Stimulated activated naive CD8-positive, alpha-beta T cell treated with anti-CD3 and anti-CD28 coated beads, Interleukin-15, Interleukin-2, amounts not matched to agents 100 ng/mL and 50 ng/mL, for 24 hours (primary cell): ENCODE data around the gene KCNG4.
"Not testable (repeated sequence)": the region's sequence is repeated elsewhere in the genome, so short reads cannot be mapped to it uniquely, and the experiment has no call there.

Experiments used
- H3K27ac Mint-ChIP-seq: one replicate; pipeline ENCODE4 v1.8.0; 2021; ENCODE audit warnings: mild to moderate bottlenecking, mixed read lengths
- H3K27me3 Mint-ChIP-seq: one replicate; pipeline ENCODE4 v1.8.0; 2021; ENCODE audit warnings: mixed read lengths
- H3K36me3 Mint-ChIP-seq: one replicate; pipeline ENCODE4 v1.8.0; 2021; ENCODE audit warnings: low read depth, mixed read lengths
- H3K4me1 Mint-ChIP-seq: one replicate; pipeline ENCODE4 v1.8.0; 2021; ENCODE audit warnings: low read depth, mixed read lengths
- H3K4me3 Mint-ChIP-seq: one replicate; pipeline ENCODE4 v1.8.0; 2021; ENCODE audit warnings: mild to moderate bottlenecking, mixed read lengths
- H3K9me3 Mint-ChIP-seq: one replicate; pipeline ENCODE4 v1.8.0; 2021; ENCODE audit warnings: mixed read lengths

Gene KCNG4

GRCh38 chr16:84232969-84233368 is 6.8 kb downstream of the KCNG4 start:
- Mint-ChIP-seq H3K9me3 (no peaks in the 10 kb centered on the region), H3K4me1 (no peaks in the 10 kb centered on the region), H3K4me3 (no peak overlapping the region)

DNA sequence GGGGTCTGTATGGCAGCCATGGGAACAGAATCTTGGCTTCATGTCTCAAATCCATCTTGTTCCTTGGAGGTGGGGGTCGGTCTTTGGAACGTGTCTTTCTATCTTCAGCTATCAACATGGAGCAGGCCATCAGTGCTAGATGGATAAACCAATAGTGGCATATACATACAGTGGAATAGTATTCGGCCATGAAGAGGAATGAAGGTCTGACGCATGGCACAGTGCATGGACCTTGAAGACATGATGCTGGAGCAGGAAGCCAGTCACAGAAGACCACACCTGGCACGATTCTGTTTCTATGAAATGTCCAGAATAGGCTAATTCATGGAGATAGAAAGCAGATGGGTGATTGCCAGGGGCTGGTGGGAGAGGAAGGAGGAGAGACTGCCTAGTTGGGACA is 7.8 kb downstream of the KCNG4 start:
- no peak overlapping the region for H3K27ac Mint-ChIP-seq

More at GRCh38 chr16:84232969-84233368, 6.8 kb downstream of the KCNG4 start:
- H3K27ac Mint-ChIP-seq, result no peak overlapping the region
- H3K36me3 Mint-ChIP-seq, result no peaks in the 10 kb centered on the region
- no peaks in the 10 kb centered on the region for H3K27me3 Mint-ChIP-seq

GRCh38 chr16:84229471-84229870 is 10.3 kb downstream of the KCNG4 start:
- no peaks in the 10 kb centered on the region for H3K9me3 Mint-ChIP-seq
- no peak overlapping the region for H3K4me3 Mint-ChIP-seq
- H3K27ac Mint-ChIP-seq, result no peak overlapping the region
- no peaks in the 10 kb centered on the region for H3K4me1 Mint-ChIP-seq
- no peaks in the 10 kb centered on the region for H3K36me3 Mint-ChIP-seq
- peaks cover 9% of the 10 kb centered on the region for H3K27me3 Mint-ChIP-seq

More for the DNA sequence above, 7.8 kb downstream of the KCNG4 start:
- Mint-ChIP-seq H3K4me1 (no peaks in the 10 kb centered on the region), H3K9me3 (no peaks in the 10 kb centered on the region), H3K4me3 (no peak overlapping the region), H3K36me3 (no peaks in the 10 kb centered on the region), H3K27me3 (peaks cover 4% of the 10 kb centered on the region)

GRCh38 chr16:84228256-84228838 is 11.5 kb downstream of the KCNG4 start:
- H3K36me3 Mint-ChIP-seq, result no peaks in the 10 kb centered on the region
- H3K27me3 Mint-ChIP-seq, result peaks cover 10% of the 10 kb centered on the region
- H3K4me1 Mint-ChIP-seq, result no peaks in the 10 kb centered on the region
- no peaks in the 10 kb centered on the region for H3K9me3 Mint-ChIP-seq
- no peak overlapping the region for H3K27ac Mint-ChIP-seq
- no peak overlapping the region for H3K4me3 Mint-ChIP-seq

GRCh38 chr16:84227548-84227947 is 12.3 kb downstream of the KCNG4 start:
- Mint-ChIP-seq H3K27ac (no peak overlapping the region), H3K36me3 (no peaks in the 10 kb centered on the region), H3K27me3 (peaks cover 10% of the 10 kb centered on the region), H3K4me3 (no peak overlapping the region), H3K9me3 (no peaks in the 10 kb centered on the region), H3K4me1 (no peaks in the 10 kb centered on the region)

- Mint-ChIP-seq H3K27ac (no peak overlapping the region), H3K9me3 (no peaks in the 10 kb centered on the region), H3K27me3 (peaks cover 10% of the 10 kb centered on the region), H3K36me3 (no peaks in the 10 kb centered on the region), H3K4me3 (no peak overlapping the region), H3K4me1 (no peaks in the 10 kb centered on the region)
These were observed 13.8 kb downstream of the KCNG4 start for GRCh38 chr16:84226026-84226425.

DNA sequence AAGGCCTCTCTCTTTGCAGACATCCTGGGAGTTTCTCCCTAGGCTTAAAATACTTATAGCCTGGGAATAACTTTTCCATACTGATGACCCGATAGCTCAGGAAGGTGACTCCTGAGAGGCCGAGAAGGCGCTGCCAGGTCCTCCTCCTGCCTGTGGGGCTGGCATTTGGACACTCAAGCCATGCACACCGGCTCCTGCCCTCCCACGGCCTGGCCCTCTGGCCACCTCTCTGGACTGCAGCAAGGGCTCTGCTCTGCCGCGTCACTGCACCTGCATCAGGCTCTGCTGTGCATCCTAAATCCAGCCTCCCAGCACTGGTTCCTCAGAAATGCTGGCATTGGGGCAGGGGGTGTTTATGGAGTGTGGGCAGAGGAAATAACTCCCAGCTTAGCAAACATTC is 14.2 kb downstream of the KCNG4 start:
- H3K4me1 Mint-ChIP-seq, result no peaks in the 10 kb centered on the region
- no peaks in the 10 kb centered on the region for H3K9me3 Mint-ChIP-seq
- H3K27me3 Mint-ChIP-seq, result peaks cover 10% of the 10 kb centered on the region
- H3K36me3 Mint-ChIP-seq, result no peaks in the 10 kb centered on the region
- no peak overlapping the region for H3K4me3 Mint-ChIP-seq
- H3K27ac Mint-ChIP-seq, result no peak overlapping the region

GRCh38 chr16:84225126-84225525 is 14.7 kb downstream of the KCNG4 start:
- H3K27ac Mint-ChIP-seq, result no peak overlapping the region
- H3K4me3 Mint-ChIP-seq, result no peak overlapping the region
- H3K27me3 Mint-ChIP-seq, result peaks cover 10% of the 10 kb centered on the region
- H3K36me3 Mint-ChIP-seq, result no peaks in the 10 kb centered on the region
- H3K9me3 Mint-ChIP-seq, result no peaks in the 10 kb centered on the region
- H3K4me1 Mint-ChIP-seq, result no peaks in the 10 kb centered on the region

GRCh38 chr16:84224554-84224953 is 15.3 kb downstream of the KCNG4 start:
- no peak overlapping the region for H3K4me3 Mint-ChIP-seq
- H3K27ac Mint-ChIP-seq, result no peak overlapping the region
- peaks cover 10% of the 10 kb centered on the region for H3K27me3 Mint-ChIP-seq
- no peaks in the 10 kb centered on the region for H3K36me3 Mint-ChIP-seq
- H3K4me1 Mint-ChIP-seq, result no peaks in the 10 kb centered on the region
- H3K9me3 Mint-ChIP-seq, result no peaks in the 10 kb centered on the region

GRCh38 chr16:84223456-84223855 is 16.4 kb downstream of the KCNG4 start:
- H3K27ac Mint-ChIP-seq, result no peak overlapping the region
- H3K36me3 Mint-ChIP-seq, result no peaks in the 10 kb centered on the region
- H3K9me3 Mint-ChIP-seq, result no peaks in the 10 kb centered on the region
- no peaks in the 10 kb centered on the region for H3K4me1 Mint-ChIP-seq
- H3K4me3 Mint-ChIP-seq, result no peak overlapping the region
- peaks cover 10% of the 10 kb centered on the region for H3K27me3 Mint-ChIP-seq

DNA sequence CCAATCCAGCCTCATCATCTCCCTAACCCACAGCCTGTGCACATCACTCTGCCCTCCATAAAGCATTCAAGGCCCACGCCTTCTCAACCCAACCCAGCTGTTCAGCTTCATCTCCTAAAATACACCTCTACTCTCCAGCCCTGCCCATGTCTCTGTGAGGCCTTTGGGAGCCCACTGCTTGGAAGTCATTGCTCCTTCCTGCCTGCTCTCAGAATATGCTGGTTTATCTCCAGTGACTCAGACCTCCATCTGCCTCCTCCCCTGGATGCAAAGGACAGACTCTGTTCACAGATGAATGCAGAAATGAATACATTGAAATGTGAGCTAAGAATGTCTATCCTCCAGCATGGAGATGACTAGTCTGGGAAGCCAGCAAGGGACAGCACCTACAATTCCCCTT is 19.0 kb downstream of the KCNG4 start:
- Mint-ChIP-seq H3K4me1 (no peaks in the 10 kb centered on the region), H3K9me3 (no peaks in the 10 kb centered on the region), H3K27me3 (peaks cover 6% of the 10 kb centered on the region), H3K4me3 (no peak overlapping the region), H3K27ac (no peak overlapping the region), H3K36me3 (no peaks in the 10 kb centered on the region)

DNA sequence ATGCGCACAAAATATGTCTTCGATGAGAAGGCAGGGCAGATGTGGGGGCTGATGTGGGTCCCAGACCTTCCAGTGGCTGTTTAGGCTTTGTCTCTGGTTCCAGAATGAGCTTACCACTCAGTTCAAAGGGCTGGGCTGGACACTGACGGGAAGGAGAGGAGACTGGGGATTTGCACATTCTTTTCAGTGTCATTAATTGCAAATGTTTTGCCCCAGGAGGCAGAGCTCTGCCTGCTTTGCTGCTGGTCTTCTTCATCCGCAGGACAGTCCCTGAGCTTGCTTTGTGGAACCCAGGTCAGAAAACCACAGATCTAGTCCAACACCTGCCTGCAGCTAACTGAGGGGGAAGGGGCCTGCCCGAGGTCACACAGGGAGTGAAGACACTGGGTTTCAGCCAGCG is 20.9 kb downstream of the KCNG4 start:
- no peaks in the 10 kb centered on the region for H3K9me3 Mint-ChIP-seq
- no peaks in the 10 kb centered on the region for H3K36me3 Mint-ChIP-seq
- no peak overlapping the region for H3K27ac Mint-ChIP-seq
- no peaks in the 10 kb centered on the region for H3K27me3 Mint-ChIP-seq
- no peaks in the 10 kb centered on the region for H3K4me1 Mint-ChIP-seq
- no peak overlapping the region for H3K4me3 Mint-ChIP-seq

DNA sequence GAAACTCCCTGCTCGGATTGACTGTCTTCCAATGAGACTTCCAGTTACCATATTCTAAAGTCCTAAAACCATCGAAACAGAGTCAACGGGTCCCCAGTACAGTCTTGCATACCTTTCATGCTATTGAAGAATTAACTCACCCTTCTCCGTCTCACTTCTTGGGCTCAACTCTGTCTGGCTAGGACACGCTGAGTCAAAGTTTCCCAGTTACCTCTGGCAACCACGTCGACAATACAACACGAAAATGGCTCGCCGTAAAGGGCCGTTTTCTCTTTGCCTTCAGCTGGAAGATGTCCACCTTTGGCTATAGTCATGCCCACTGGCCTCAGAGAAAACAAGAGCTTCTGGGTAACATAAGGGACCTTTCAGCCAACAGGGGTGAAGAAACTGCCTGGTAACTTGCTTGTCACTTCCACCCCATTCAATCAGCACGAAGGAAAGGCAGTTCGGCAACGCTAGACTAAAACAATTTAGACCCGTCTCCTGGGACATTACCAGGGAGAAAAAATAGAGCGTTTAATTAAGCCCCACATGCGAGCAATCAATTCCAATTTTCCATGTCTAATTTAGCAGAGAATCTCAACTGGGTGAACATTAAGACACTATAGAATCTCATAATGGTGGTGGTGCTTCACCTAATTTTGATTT is 21.5 kb downstream of the KCNG4 start:
- Mint-ChIP-seq H3K4me1 (no peaks in the 10 kb centered on the region), H3K9me3 (no peaks in the 10 kb centered on the region), H3K27ac (no peak overlapping the region), H3K27me3 (no peaks in the 10 kb centered on the region), H3K36me3 (no peaks in the 10 kb centered on the region), H3K4me3 (no peak overlapping the region)

- H3K4me3 Mint-ChIP-seq, H3K36me3 Mint-ChIP-seq, H3K9me3 Mint-ChIP-seq, H3K4me1 Mint-ChIP-seq, H3K27me3 Mint-ChIP-seq, H3K27ac Mint-ChIP-seq: not testable (repeated sequence)
These were observed 23.7 kb downstream of the KCNG4 start for GRCh38 chr16:84216144-84216543.

- Mint-ChIP-seq H3K36me3 (no peaks in the 10 kb centered on the region), H3K4me3 (no peak overlapping the region), H3K9me3 (no peaks in the 10 kb centered on the region), H3K27ac (no peak overlapping the region), H3K27me3 (no peaks in the 10 kb centered on the region), H3K4me1 (no peaks in the 10 kb centered on the region)
These were observed 24.3 kb downstream of the KCNG4 start for GRCh38 chr16:84215531-84215930.

GRCh38 chr16:84214451-84215066 is 25.3 kb downstream of the KCNG4 start:
- no peaks in the 10 kb centered on the region for H3K9me3 Mint-ChIP-seq
- H3K27ac Mint-ChIP-seq, result no peak overlapping the region

More at GRCh38 chr16:84214451-84215066, 25.3 kb downstream of the KCNG4 start:
- no peak overlapping the region for H3K4me3 Mint-ChIP-seq
- H3K27me3 Mint-ChIP-seq, result no peaks in the 10 kb centered on the region
- H3K36me3 Mint-ChIP-seq, result no peaks in the 10 kb centered on the region
- no peaks in the 10 kb centered on the region for H3K4me1 Mint-ChIP-seq
